H1 (cell line): ENCODE results near the gene DAPK1. TPM values are rescaled to one million over a fixed set of nuclear protein-coding genes. Genes with fewer than 3 reads are reported as not detected.

Experiments
- CTCF ChIA-PET: fragments of 300-600 bp; sonication (Branson Sonifier 250); formaldehyde crosslinking; loops from one replicate; lab custom pipeline; 2021; ENCODE audit not compliant: partially characterized antibody; lab: Charles Lee
- POLR2A ChIA-PET: fragments of 300-600 bp; sonication (Branson Sonifier 250); formaldehyde crosslinking; loops from one replicate; lab custom pipeline; 2021; ENCODE audit warnings: inconsistent platforms; ENCODE audit not compliant: partially characterized antibody; lab: Charles Lee
- DNase-seq, 2 experiments: peaks; one replicate each; pipeline versions ENCODE4 v3.0.0 to v3.0.0-alpha.2; 2010 to 2022; ENCODE audit warnings: low spot score in 2 of 2, low read depth in 1 of 2, mixed read lengths in 1 of 2
- FAIRE-seq: peaks from 2 replicates; lab custom pipeline; 2011; peaks lifted over from hg19 to GRCh38; lab: Jason Lieb, UNC
- H2AFZ ChIP-seq: 2 replicates; pipeline ENCODE4 v1.8.1; 2012; ENCODE audit warnings: low read length, inconsistent platforms
- H2AK5ac ChIP-seq: 2 replicates; pipeline ENCODE4 v1.6.1; 2013; ENCODE audit warnings: low read depth, low read length
- H2BK120ac ChIP-seq: replicated peaks from 2 replicates; pipeline ENCODE3; 2013; ENCODE audit warnings: low read depth, low read length, inconsistent platforms
- H2BK12ac ChIP-seq: 2 replicates; pipeline ENCODE4 v1.6.1; 2013; ENCODE audit warnings: low read depth, low read length
- H2BK15ac ChIP-seq: 2 replicates; pipeline ENCODE4 v1.6.1; 2013; ENCODE audit warnings: low read length
- H2BK20ac ChIP-seq: 2 replicates; pipeline ENCODE4 v1.6.1; 2013; ENCODE audit warnings: low read length
- H2BK5ac ChIP-seq: 2 replicates; pipeline ENCODE4 v1.6.1; 2013; ENCODE audit warnings: low read depth, low read length
- H3K14ac ChIP-seq: 2 replicates; pipeline ENCODE4 v1.6.1; 2013; ENCODE audit warnings: inconsistent platforms; ENCODE audit not compliant: insufficient read length
- H3K18ac ChIP-seq: 2 replicates; pipeline ENCODE4 v1.6.1; 2013; ENCODE audit warnings: low read length; ENCODE audit errors: extremely low read depth
- H3K23ac ChIP-seq: 2 replicates; pipeline ENCODE4 v1.6.1; 2013; ENCODE audit warnings: inconsistent platforms; ENCODE audit not compliant: insufficient read length
- H3K23me2 ChIP-seq: 2 replicates; pipeline ENCODE4 v1.6.1; 2013; ENCODE audit warnings: low read depth, low read length
- H3K27ac ChIP-seq: 2 replicates; pipeline ENCODE4 v1.6.1; 2011; ENCODE audit warnings: low read depth, low read length, inconsistent platforms
- H3K27me3 ChIP-seq, 4 experiments: replicated peaks in 1 of 4; 1 replicate in 1 of 4; 2 replicates in 3 of 4; pipeline versions ENCODE4 v1.6.1 to v1.8.1; 2011 to 2013; ENCODE audit warnings: low read length in 3 of 4, mild to moderate bottlenecking in 3 of 4, inconsistent platforms in 2 of 4, mixed read lengths in 2 of 4, moderate library complexity in 1 of 4; ENCODE audit not compliant: control insufficient read depth in 3 of 4, insufficient read depth in 3 of 4; ENCODE audit errors: extremely low read depth in 1 of 4
- H3K36me3 ChIP-seq, 4 experiments: 2 replicates each; pipeline versions ENCODE4 v1.6.1 to v1.8.1; 2011 to 2013; ENCODE audit warnings: mild to moderate bottlenecking in 4 of 4, low read length in 3 of 4, moderate library complexity in 2 of 4, control low read depth in 1 of 4, inconsistent platforms in 1 of 4; ENCODE audit not compliant: insufficient read depth in 4 of 4, control insufficient read depth in 2 of 4
- H3K4ac ChIP-seq: replicated peaks from 2 replicates; pipeline ENCODE3; 2013; ENCODE audit warnings: low read length, low read depth, mixed read lengths, inconsistent platforms; ENCODE audit not compliant: insufficient read length
- H3K4me1 ChIP-seq, 4 experiments: replicated peaks in 1 of 4; 1 replicate in 1 of 4; 2 replicates in 3 of 4; pipeline versions ENCODE4 v1.6.1 to v1.8.1; 2011 to 2013; ENCODE audit warnings: low read length in 3 of 4, inconsistent platforms in 2 of 4, mixed read lengths in 1 of 4; ENCODE audit not compliant: insufficient read depth in 4 of 4, control insufficient read depth in 3 of 4
- H3K4me2 ChIP-seq, 2 experiments: 2 replicates each; pipeline versions ENCODE4 v1.6.1 to v1.8.1; 2011 to 2013; ENCODE audit warnings: low read depth in 2 of 2, low read length in 2 of 2, control low read depth in 1 of 2, inconsistent platforms in 1 of 2, mild to moderate bottlenecking in 1 of 2; ENCODE audit not compliant: insufficient read depth in 1 of 2
- H3K4me3 ChIP-seq, 4 experiments: fragments of 200-600, 300-600 bp in 1 of 4; sonication (generic), shearing (Covaris generic), sonication (Bioruptor Twin) in 1 of 4; 2 replicates each; pipeline versions ENCODE4 v1.5.1 to v1.8.1; 2011 to 2016; ENCODE audit warnings: low read length in 4 of 4, low read depth in 3 of 4, control low read depth in 2 of 4, inconsistent platforms in 2 of 4, mild to moderate bottlenecking in 2 of 4, mixed read lengths in 1 of 4, moderate library complexity in 1 of 4; ENCODE audit not compliant: insufficient read depth in 2 of 4; ENCODE audit errors: extremely low read depth in 1 of 4
- H3K56ac ChIP-seq: replicated peaks from 2 replicates; pipeline ENCODE3; 2013; ENCODE audit warnings: low read depth, mild to moderate bottlenecking, mixed read lengths, low read length, inconsistent platforms; ENCODE audit not compliant: insufficient read length
- H3K79me1 ChIP-seq: 2 replicates; pipeline ENCODE4 v1.6.1; 2013; ENCODE audit warnings: low read depth, low read length, control low read depth
- H3K79me2 ChIP-seq, 2 experiments: 2 replicates each; pipeline versions ENCODE4 v1.6.1 to v1.8.1; 2012 to 2013; ENCODE audit warnings: low read length in 2 of 2, mild to moderate bottlenecking in 2 of 2, inconsistent platforms in 1 of 2; ENCODE audit not compliant: insufficient read depth in 2 of 2, control insufficient read depth in 1 of 2
- H3K9ac ChIP-seq, 4 experiments: replicated peaks in 1 of 4; 1 replicate in 1 of 4; 2 replicates in 3 of 4; pipeline versions ENCODE4 v1.6.1 to v1.8.1; 2011 to 2013; ENCODE audit warnings: low read depth in 3 of 4, low read length in 3 of 4, control low read depth in 2 of 4, mild to moderate bottlenecking in 2 of 4, moderate library complexity in 2 of 4, inconsistent platforms in 1 of 4; ENCODE audit errors: extremely low read depth in 1 of 4
- H3K9me3 ChIP-seq, 2 experiments: 2 replicates each; pipeline versions ENCODE4 v1.6.1 to v1.8.1; 2012 to 2013; ENCODE audit warnings: mild to moderate bottlenecking in 2 of 2, moderate library complexity in 2 of 2, control low read depth in 1 of 2, inconsistent platforms in 1 of 2, low read depth in 1 of 2, low read length in 1 of 2, mixed read lengths in 1 of 2; ENCODE audit not compliant: insufficient read depth in 2 of 2
- H4K20me1 ChIP-seq, 2 experiments: replicated peaks in 1 of 2; 2 replicates each; pipeline versions ENCODE3 to v1.8.1; 2011 to 2013; ENCODE audit warnings: inconsistent platforms in 2 of 2, low read length in 2 of 2, mild to moderate bottlenecking in 1 of 2; ENCODE audit not compliant: insufficient read depth in 2 of 2, control insufficient read depth in 1 of 2
- H4K5ac ChIP-seq: 2 replicates; pipeline ENCODE4 v1.6.1; 2013; ENCODE audit warnings: low read length, low read depth, mixed read lengths, inconsistent platforms; ENCODE audit not compliant: insufficient read length
- H4K8ac ChIP-seq: 2 replicates; pipeline ENCODE4 v1.8.0; 2013; ENCODE audit warnings: mild to moderate bottlenecking, moderate library complexity, low read length, inconsistent platforms; ENCODE audit not compliant: insufficient read depth; ENCODE audit errors: extremely low read depth
- H4K91ac ChIP-seq: replicated peaks from 2 replicates; pipeline ENCODE3; 2013; ENCODE audit warnings: low read length, mixed read lengths, inconsistent platforms; ENCODE audit not compliant: insufficient read length
- BACH1 ChIP-seq: IDR thresholded peaks from 2 replicates; pipeline ENCODE4 v1.6.1; 2012; ENCODE audit warnings: low read length, improper control_type of control experiment
- CEBPB ChIP-seq: IDR thresholded peaks from 2 replicates; pipeline ENCODE4 v1.6.1; 2012; ENCODE audit warnings: low read depth, low read length
- POLR2A ChIP-seq, 2 experiments: IDR thresholded peaks; 1 replicate in 1 of 2; 2 replicates in 1 of 2; pipeline ENCODE4 v1.6.1; 2011; ENCODE audit warnings: low read depth in 2 of 2, low read length in 2 of 2, mild to moderate bottlenecking in 2 of 2; ENCODE audit errors: control extremely low read depth in 1 of 2
- SP4 ChIP-seq: IDR thresholded peaks from 2 replicates; pipeline ENCODE4 v1.6.1; 2012; ENCODE audit warnings: low read length, inconsistent platforms
- SRF ChIP-seq: IDR thresholded peaks from 2 replicates; pipeline ENCODE4 v1.6.1; 2011; ENCODE audit warnings: mild to moderate bottlenecking, low read depth, low read length, moderate library complexity
- SUZ12 ChIP-seq: fragments of 200-600 bp; sonication (generic); IDR thresholded peaks from 2 replicates; pipeline ENCODE4 v1.6.1; 2012; ENCODE audit warnings: mild to moderate bottlenecking, inconsistent platforms, low read length, moderate library complexity, mixed read lengths
- TCF12 ChIP-seq: IDR thresholded peaks from 2 replicates; pipeline ENCODE4 v1.6.1; 2011; ENCODE audit warnings: low read depth, mild to moderate bottlenecking, low read length
- TEAD4 ChIP-seq: IDR thresholded peaks from 2 replicates; pipeline ENCODE4 v1.6.1; 2012; ENCODE audit warnings: low read depth, low read length, inconsistent platforms, mixed read lengths
- WGBS, 2 experiments: shearing (Covaris generic) in 1 of 2; methylation state at CpG; one replicate each; pipeline versions ENCODE4 v1.1.6 to v1.1.7; 2013 to 2015; ENCODE audit warnings: low lambda C conversion rate in 2 of 2, mixed read lengths in 2 of 2, inconsistent platforms in 1 of 2, low coverage in 1 of 2, missing lambda C conversion rate in 1 of 2; ENCODE audit not compliant: insufficient replicate concordance in 2 of 2, insufficient coverage in 1 of 2, insufficient read length in 1 of 2; ENCODE audit errors: extremely low coverage in 1 of 2, missing lambda C conversion rate in 1 of 2; 5-methylcytosine and 5-hydroxymethylcytosine counted together
- polyA plus RNA-seq, 7 experiments: library from polyadenylated mRNA; depleted of rRNA in 3 of 7; stranded (reverse) in 5 of 7; unstranded in 2 of 7; fragments of >200 nt in 5 of 7; fragments of 200-250 nt in 2 of 7; gene quantifications; 1 replicate in 5 of 7; 2 replicates in 1 of 7; 4 replicates in 1 of 7; pipeline versions ENCODE4 v1.2.1 to v1.2.3, GENCODE V29; 2011 to 2013; ENCODE audit warnings: missing spikeins in 2 of 7, mixed read lengths in 2 of 7
- total RNA-seq: library from RNA; stranded (reverse); fragmentation: NEBNext Ultra II Directional; extraction: Animal tissue kit (Norgen Biotek cat#: 25700); gene quantifications from 2 replicates; pipeline ENCODE4 v1.2.1, GENCODE V29; 2021

Gene DAPK1
- total and polyA plus RNA-seq, 2 of the 8 experiments (the other 6 are each of a cell fraction or from before 2014, with no cell fraction given): 62.4 to 131 TPM

- Histone ChIP-seq H3K9ac (no peak overlapping the region), H3K9me3 (no peaks in the 10 kb centered on the region)
- no peak for DNase-seq
Observed at GRCh38 chr9:87612536-87612935, 114.9 kb downstream of the DAPK1 start.

More at GRCh38 chr9:87612536-87612935, 114.9 kb downstream of the DAPK1 start:
- H3K79me1 ChIP-seq: peaks cover 9% of the 10 kb centered on the region
- no peaks in the 10 kb centered on the region for H3K23me2 ChIP-seq
- H2BK15ac ChIP-seq: no peak overlapping the region
- 85% methylated on average over 3 of the region's 3 CpGs; no CpG with 5 or more reads in 1 of the 2 experiments for WGBS, 2 experiments
- no peak overlapping the region for H2AK5ac ChIP-seq
- no peaks in the 10 kb centered on the region for H3K27me3 ChIP-seq
- H3K56ac ChIP-seq: no peak overlapping the region
- H3K4me2 ChIP-seq: no peak overlapping the region
- no peak overlapping the region for H3K23ac ChIP-seq
- no peak overlapping the region for H4K91ac ChIP-seq
- no peak overlapping the region for H2AFZ ChIP-seq
- no peak overlapping the region for H2BK12ac ChIP-seq
- H2BK5ac ChIP-seq: no peak overlapping the region
- H3K79me2 ChIP-seq: peaks cover 0 to 30% of the 10 kb centered on the region in 2 experiments; a peak in 2 of 4 replicates
- H3K4ac ChIP-seq: no peak overlapping the region
- no peak overlapping the region for H3K4me3 ChIP-seq
- H3K4me1 ChIP-seq: peaks cover 2 to 16% (median 8%) of the 10 kb centered on the region in 4 experiments; a peak in 5 of 7 replicates
- no peak overlapping the region for H4K8ac ChIP-seq
- no peak overlapping the region for H3K14ac ChIP-seq
- FAIRE-seq: no peak
- CTCF ChIA-PET: no interaction called here
- peaks cover 3 to 33% (median 13%) of the 10 kb centered on the region in 4 experiments; a peak in 4 of 8 replicates for H3K36me3 ChIP-seq
- no peak overlapping the region for H2BK120ac ChIP-seq
- TF ChIP-seq POLR2A (IDR thresholded peaks at IDR 0.05; ENCODE audit: control extremely low read depth in 1 of 2, low read depth in 2 of 2, low read length in 2 of 2) (no peak), SUZ12 (no peak), SP4 (no peak), SRF (no peak), CEBPB (peak; percentile 70), TCF12 (no peak), BACH1 (no peak), TEAD4 (no peak)
- H4K20me1 ChIP-seq: peaks cover 0 to 2% of the 10 kb centered on the region in 2 experiments
- no peak overlapping the region for H4K5ac ChIP-seq
- H3K18ac ChIP-seq: no peak overlapping the region
- H3K27ac ChIP-seq: no peak overlapping the region
- POLR2A ChIA-PET: no interaction called here
- H2BK20ac ChIP-seq: no peak overlapping the region
